ENCODE data around the gene PTOV1.

PTOV1 gene

GRCh38 chr19:49877020-49877878, 26.3 kb downstream of the PTOV1 start, which contains the start of the genes AKT1S1 and TBC1D17:
Gene AKT1S1, minus strand, starts transcription at chr19:49877355. Its CDS starts 4,060 bp downstream, at chr19:49873295.
Gene TBC1D17, plus strand, starts transcription at chr19:49877702. Its CDS starts 22 bp downstream, at chr19:49877724.
- DNase-seq = peak; percentile 100

DNA sequence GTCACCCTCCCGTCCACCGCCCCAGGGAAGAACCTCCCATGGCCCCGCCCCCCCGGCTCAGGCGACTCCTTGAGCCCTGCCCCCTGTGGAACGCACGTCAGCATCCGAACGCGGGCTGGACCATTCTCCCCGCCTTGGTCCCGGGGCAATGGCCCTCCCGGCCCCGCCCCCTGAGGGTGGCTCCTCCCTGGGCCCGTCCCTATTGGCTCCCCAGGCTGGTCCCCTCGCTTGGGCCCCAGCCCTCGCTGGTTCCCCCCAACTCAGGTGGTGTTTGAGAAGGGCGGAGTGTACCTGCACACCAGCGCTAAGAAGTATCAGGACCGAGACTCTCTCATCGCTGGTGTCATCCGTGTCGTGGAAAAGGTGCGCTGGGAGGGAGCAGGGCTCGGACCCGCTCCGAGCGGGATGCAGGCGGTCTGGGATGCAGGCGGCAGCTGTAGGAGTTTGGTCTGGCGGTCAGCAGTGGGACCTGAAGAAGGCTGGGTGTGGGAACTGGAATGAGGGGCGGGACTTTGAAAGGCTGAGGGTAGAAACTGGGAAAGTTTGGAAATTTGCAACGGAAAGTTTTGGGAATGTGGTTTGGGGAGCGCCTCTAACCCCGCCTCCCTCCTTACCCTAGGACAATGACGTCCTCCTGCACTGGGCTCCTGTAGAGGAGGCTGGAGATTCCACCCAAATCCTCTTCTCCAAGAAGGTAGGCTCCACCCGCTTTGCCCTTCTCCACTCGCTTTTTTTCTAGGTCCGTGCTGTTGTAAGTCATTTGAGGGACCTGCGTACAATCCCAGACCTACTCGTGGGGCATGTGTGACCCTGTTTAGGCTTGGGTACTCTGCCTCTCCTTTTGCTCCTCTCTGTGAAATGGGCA, 27.2 kb downstream of the PTOV1 start:
- peak; percentile 98 for DNase-seq

DNA sequence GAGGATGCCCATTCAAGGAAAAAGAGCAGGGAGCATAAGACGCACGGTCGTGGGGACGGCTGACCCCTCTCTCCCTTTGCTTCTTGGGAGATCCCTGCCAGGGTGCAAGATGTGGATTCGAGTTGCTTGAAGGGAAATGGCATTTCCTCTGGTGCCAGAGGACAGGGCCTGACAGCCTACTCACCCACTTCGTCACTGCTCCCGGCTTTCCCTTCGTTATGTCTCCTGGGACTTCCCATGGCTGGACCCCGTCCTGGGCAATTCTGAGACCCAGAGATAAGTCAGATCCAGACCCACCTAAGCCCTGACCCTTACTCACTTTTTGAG, 27.7 kb downstream of the PTOV1 start:
- no peak for DNase-seq

- DNase-seq = no peak
Measured at GRCh38 chr19:49879243-49879963, 28.4 kb downstream of the PTOV1 start.

GRCh38 chr19:49880162-49880869, 29.4 kb downstream of the PTOV1 start:
- DNase-seq = no peak

DNA sequence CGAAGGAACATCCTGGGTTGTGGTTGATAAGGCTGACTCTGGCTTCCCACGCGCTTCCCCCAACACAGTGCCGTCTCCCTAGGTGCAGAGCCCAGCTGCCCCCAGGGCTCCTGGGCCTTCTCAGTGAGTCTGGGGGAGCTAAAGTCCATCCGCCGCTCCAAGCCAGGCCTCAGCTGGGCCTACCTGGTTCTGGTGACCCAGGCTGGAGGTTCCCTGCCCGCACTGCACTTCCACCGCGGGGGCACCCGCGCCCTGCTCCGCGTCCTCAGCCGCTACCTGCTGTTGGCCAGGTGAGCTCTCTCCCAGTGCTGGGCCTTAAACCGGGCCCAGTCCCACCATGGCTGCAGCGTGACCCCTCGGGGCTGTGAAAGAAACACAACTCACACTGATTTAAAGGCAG, 30.2 kb downstream of the PTOV1 start:
- DNase-seq = no peak

DNA sequence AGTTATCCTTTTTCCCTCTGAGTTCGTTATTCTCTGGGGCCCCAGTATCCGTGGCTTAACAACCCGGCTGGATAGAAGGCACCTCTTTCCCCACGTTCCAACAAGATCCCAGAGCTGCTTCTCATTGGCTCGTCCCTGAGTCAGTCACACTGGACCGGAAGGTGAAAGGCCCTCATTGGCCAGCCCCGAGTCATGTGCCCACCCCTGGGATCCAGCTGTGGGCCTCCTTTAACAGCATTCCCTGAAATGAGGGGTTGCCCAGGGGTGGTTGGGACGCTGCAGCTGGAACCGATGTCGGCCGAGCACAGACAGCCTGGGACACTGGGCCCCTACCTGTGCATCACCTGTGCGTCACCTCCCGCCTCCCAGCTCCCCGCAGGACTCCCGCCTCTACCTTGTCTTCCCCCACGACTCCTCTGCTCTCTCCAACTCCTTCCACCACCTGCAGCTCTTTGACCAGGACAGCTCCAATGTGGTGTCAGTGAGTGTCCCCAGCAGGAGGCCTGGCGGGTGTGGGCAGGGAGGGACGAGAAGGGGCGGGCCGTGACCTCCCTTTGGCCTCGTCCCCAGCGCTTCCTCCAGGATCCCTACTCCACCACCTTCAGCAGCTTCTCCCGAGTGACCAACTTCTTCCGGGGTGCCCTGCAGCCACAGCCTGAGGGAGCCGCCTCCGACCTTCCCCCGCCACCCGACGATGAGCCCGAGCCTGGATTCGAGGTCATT, 30.9 kb downstream of the PTOV1 start:
- DNase-seq = no peak

DNA sequence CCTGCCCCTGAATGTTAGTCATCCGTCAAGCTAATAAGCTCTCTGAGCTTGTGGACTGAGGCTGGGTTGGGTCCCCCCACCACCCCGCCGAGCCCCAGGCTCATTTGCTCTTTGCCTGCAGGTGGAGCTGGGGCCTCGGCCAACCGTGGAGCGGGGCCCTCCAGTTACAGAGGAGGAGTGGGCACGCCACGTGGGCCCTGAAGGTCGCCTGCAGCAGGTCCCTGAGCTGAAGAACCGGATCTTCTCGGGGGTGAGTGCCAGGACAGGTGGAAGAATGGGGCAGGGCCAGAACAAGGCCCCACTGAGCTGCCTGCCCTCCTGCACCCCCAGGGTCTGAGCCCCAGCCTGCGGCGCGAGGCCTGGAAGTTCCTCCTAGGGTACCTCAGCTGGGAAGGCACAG, 31.7 kb downstream of the PTOV1 start:
- no peak for DNase-seq

DNA sequence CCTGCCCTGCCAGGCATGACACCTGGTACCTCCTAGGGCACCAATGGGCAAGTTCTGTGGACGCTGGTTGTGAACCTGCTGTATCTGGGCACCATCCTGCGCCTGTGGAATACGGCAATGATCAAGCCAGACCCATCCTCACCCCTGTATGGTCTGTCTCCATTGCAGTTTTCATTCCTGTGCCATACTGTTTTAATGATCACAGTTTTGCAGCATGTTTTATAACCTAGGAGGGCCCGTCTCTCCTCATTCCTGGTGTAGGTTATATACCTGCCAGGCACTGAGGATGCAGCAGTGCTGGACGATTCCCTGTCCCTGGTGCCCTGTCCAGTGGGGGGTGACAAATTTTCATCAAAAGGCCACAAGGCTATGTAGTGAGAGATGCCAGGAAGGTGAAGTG, 32.1 kb downstream of the PTOV1 start:
- DNase-seq = no peak

- no peak for DNase-seq
Measured at GRCh38 chr19:49884109-49884508, 33.1 kb downstream of the PTOV1 start.

GRCh38 chr19:49884760-49885159, 33.8 kb downstream of the PTOV1 start:
- no peak for DNase-seq

DNA sequence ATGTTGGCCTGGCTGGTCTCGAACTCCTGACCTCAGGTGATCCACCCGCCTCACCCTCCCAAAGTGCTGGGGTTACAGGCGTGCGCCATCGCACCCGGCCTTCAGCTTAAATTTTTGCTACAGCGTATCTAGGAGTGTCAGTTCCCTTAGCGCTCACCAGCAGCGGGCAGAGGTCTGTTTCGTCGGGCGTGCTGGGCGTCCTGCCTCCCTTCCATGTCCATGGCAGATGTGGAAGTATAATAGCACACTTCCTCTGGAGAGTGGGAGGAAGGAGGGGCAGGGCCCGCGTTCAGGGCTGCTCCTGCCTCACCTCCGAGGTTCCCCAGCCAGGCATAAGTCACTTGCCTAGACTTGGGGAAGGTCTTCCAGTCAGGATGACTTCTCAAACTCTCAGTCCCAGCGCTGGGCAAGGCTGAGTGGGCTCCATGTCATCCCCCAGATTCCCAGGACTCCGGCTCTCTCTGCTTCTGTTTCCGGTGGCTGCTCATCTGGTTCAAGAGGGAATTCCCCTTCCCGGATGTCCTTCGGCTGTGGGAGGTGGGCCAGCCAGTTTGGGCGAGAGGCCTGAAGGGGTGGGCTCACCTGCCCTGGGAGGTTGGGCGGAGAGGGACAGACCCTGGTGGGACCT, 36.2 kb downstream of the PTOV1 start:
- DNase-seq = no peak

DNA sequence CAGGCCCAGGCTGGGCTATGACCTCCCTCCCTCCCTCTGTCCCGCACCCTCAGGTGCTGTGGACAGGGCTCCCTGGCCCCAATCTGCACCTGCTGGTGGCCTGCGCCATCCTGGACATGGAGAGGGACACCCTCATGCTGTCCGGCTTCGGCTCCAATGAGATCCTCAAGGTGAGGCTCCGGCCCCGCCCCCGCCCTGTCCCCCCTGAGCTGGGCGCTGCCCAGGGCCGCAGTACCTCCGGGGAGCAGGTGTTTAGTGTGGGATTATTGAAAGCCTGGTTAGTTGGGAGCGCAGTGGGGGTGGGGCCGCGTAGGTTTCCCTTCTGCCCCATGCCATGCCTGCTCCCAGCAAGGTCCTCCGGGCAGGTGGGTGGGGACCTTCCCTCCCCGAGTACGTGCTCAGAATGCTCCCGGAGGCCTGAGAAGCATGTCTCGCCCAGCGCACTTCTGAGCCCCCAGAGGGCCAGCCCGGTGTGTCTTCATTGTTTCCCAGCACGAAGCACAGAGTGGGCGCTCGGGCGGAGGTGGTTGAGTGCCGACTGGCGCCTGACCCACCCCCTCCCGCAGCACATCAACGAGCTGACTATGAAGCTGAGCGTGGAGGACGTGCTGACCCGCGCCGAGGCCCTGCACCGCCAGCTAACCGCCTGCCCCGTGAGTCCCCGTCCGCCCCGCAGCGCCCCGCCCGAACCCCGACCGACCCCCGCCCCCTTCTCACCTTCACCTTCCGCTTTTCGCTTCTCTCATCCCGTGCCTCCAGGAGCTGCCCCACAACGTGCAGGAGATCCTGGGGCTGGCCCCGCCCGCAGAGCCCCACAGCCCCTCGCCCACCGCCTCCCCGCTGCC, 36.9 kb downstream of the PTOV1 start:
- DNase-seq = no peak

DNA sequence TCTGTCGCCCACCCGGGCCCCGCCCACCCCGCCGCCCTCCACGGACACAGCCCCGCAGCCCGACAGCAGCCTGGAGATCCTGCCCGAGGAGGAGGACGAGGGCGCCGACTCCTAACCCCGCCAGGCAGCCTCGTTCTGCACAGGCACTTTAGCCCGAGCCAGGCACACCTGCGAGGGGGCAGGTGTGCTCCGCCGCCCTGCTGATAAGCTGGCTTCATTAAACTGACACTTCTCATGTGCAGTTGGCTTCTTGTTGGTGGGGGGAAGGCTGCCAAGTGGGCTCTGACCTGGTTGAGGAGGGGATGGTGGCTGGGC, 37.5 kb downstream of the PTOV1 start:
- no peak for DNase-seq

DNA sequence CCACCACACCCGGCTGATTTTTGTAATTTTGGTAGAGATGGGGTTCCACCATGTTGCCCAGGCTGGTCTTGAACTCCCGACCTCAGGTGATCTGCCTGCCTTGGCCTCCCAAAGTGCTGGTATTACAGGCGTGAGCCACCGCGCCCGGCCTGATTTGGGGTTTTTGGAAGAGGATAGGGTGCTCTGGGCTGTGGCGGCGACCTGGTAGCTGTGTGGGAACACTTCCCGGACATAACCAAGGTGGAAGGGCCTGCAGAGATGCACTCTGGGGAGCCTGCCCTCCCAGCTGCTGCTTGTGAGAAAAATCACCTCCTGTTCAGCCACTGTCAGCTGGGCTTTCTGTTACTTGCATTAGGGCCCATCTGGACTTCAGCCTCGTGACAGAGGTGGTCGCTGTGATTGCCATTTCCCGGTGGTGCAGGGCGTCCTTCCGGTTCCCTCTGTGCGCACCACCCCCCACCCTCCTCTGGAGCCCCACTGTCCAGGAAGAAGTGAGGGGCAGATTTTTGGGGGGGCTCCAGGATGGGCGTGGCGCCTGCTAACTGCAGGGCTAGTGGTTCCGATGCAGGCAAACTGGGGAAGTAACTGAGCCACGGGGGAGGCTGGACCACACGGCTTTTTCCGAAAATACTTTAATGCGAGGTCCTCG, 38.2 kb downstream of the PTOV1 start:
- DNase-seq = no peak

DNA sequence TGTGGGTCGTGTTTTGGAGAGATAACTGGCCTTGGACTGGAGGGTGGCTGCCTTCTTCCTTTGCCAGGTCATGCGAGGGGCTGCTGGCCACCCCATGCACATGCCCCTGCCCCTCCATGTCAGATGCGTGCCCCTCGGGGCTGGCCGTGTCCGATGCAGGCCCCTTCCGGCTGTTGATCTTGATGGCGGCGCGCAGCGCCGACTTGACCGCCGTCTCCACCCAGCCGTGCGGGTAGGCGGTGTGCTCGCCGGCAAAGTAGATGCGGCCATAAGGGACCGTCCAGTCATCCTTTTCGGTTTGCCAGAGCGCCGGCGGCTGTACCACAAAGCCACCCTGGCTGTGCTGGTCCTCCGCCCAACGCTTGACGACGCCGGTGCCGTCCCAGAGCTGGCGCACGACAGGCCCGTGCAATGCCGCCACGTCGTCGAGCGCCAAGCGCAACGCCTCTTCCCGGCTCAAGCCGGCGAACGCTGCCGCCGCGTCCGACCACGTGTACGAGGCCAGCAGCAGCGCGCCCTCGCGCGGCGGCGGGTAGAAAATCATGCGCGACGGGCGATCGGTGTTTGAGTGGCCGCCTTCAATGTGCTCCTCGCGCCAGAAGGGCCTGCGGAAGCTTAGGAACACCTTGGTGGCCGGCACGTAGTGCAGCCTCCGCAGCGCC, 38.9 kb downstream of the PTOV1 start:
- peak; percentile 63 for DNase-seq

GRCh38 chr19:49890349-49891311, 39.7 kb downstream of the PTOV1 start:
- DNase-seq = peak; percentile 7

DNA sequence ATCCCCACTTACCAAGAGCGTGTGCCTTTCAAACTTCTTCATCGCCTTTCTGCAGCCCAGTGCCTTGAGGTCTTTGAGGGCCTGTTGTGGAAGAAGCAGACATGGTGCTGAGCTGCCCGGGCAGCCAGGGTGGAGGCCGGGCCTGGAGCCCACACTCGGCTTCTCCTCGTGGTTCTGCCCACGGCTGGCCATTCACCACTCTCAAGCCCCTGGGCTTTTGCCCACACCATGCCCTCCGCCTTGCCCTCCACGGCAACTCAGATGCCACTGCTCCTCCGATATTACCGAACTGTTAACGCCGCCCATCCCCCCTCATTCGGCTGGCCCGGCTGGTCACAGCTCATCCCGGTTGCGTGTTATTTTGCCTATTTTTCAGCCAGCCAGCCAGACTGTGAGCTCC, 40.4 kb downstream of the PTOV1 start:
- no peak for DNase-seq

Measured in fibroblast of upper back skin (primary cell).